Ectodermal cell (in vitro differentiated cells): Measurements from ENCODE around the gene CYP2C18.
"Not testable (repeated sequence)": the region's sequence is repeated elsewhere in the genome, so short reads cannot be mapped to it uniquely, and the experiment has no call there.

ENCODE experiments used
- H3K27ac ChIP-seq: 2 replicates; pipeline ENCODE4 v1.7.0; 2013; ENCODE audit warnings: mild to moderate bottlenecking, low read depth, low read length; ENCODE audit not compliant: insufficient read depth, poor library complexity, severe bottlenecking
- H3K27me3 ChIP-seq: 2 replicates; pipeline ENCODE4 v1.7.0; 2013; ENCODE audit warnings: mild to moderate bottlenecking, low read length; ENCODE audit not compliant: insufficient read depth, control insufficient read depth, poor library complexity, severe bottlenecking
- H3K36me3 ChIP-seq: one replicate; pipeline ENCODE4 v1.7.0; 2013; ENCODE audit warnings: low read length; ENCODE audit not compliant: control insufficient read depth, insufficient read depth
- H3K4me1 ChIP-seq: one replicate; pipeline ENCODE4 v1.7.0; 2013; ENCODE audit warnings: low read length; ENCODE audit not compliant: control insufficient read depth, insufficient read depth
- H3K4me3 ChIP-seq: 2 replicates; pipeline ENCODE4 v1.7.0; 2013; ENCODE audit warnings: low read depth, low read length, control low read depth; ENCODE audit not compliant: insufficient read depth
- H3K9me3 ChIP-seq: 2 replicates; pipeline ENCODE4 v1.7.0; 2013; ENCODE audit warnings: mild to moderate bottlenecking, low read length, moderate library complexity; ENCODE audit not compliant: control insufficient read depth
- WGBS, 2 experiments: methylation state at CpG; one replicate each; pipeline ENCODE4 v1.1.7; 2013; ENCODE audit warnings: missing lambda C conversion rate in 2 of 2; 5-methylcytosine and 5-hydroxymethylcytosine counted together

Gene CYP2C18

DNA sequence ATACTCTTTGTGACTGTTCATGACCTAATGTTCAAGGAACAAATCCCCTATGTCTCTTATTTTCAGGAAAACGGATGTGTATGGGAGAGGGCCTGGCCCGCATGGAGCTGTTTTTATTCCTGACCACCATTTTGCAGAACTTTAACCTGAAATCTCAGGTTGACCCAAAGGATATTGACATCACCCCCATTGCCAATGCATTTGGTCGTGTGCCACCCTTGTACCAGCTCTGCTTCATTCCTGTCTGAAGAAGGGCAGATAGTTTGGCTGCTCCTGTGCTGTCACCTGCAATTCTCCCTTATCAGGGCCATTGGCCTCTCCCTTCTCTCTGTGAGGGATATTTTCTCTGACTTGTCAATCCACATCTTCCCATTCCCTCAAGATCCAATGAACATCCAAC is 51.7 kb downstream of the CYP2C18 start:
- H3K4me3 ChIP-seq: no peak overlapping the region
- WGBS, 2 experiments: 90 to 95% methylated on average over 3 of the region's 3 CpGs
- H3K27ac ChIP-seq: no peak overlapping the region
- H3K27me3 ChIP-seq: no peaks in the 10 kb centered on the region
- H3K36me3 ChIP-seq: no peaks in the 10 kb centered on the region
- no peaks in the 10 kb centered on the region for H3K9me3 ChIP-seq
- H3K4me1 ChIP-seq: no peaks in the 10 kb centered on the region

DNA sequence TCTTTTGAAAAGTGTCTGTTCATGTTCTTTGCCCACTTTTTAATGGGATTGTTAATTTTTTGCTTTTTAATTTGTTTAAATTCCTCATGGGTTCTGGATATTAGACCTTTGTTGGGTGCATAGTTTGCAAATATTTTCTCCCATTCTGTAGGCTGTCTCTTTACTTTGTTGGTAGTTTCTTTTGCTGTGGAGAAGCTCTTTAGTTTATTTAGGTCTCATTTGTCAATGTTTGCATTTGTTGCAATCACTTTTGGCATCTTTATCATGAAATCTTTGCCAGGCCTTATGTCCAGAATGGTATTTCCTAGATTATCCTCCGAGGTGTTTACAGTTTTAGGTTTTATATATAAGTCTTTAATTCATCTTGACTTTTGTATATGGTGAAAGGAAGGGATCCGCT is 55.1 kb downstream of the CYP2C18 start:
- H3K27ac ChIP-seq: no peak overlapping the region
- no peaks in the 10 kb centered on the region for H3K36me3 ChIP-seq
- no peaks in the 10 kb centered on the region for H3K4me1 ChIP-seq
- no peaks in the 10 kb centered on the region for H3K9me3 ChIP-seq
- 92 to 100% methylated on average over 2 of the region's 2 CpGs for WGBS, 2 experiments
- H3K27me3 ChIP-seq: no peaks in the 10 kb centered on the region
- no peak overlapping the region for H3K4me3 ChIP-seq

DNA sequence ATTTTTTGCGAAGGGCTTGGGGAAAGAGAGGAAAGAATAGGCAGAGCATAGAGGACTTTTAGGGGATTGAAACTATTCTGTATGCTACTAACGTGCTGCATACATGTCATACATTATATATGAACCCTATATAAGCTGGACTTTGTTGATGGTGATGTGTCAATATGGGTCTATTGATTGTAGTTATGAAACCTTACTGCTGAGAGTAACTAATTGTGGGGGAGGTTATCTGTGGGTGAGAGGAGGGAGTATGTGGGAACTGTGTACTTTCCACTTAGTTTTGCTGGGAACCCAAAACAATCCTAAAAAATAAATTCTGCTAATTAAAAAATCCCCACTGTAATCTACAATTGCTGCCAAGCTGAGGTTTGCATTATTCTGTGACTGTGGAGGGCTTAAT is 63.6 kb downstream of the CYP2C18 start:
- H3K4me1 ChIP-seq: no peaks in the 10 kb centered on the region
- 100% methylated on average over 1 to 2 of the region's 2 CpGs for WGBS, 2 experiments
- H3K4me3 ChIP-seq: no peak overlapping the region
- no peaks in the 10 kb centered on the region for H3K27me3 ChIP-seq
- no peak overlapping the region for H3K27ac ChIP-seq
- no peaks in the 10 kb centered on the region for H3K9me3 ChIP-seq
- no peaks in the 10 kb centered on the region for H3K36me3 ChIP-seq

DNA sequence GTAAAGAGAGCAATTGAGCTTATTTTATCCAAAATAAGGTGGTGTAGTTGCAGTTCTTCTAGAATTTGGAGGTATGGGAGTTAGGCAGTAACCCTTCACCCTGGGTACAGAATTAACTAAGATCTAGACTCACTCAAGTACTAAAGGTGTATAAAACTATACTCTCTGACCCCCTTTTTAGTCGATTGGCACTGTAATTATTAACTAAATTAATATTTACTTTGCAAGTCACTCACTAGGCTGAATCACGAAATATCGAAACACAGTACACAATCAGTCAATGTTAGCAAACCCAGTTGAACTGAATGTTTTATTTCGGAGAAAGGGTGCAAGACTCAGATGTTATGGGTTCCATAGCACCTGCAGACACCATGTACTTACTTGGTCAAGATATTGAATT is 64.3 kb downstream of the CYP2C18 start:
- Histone ChIP-seq H3K4me3 (no peak overlapping the region), H3K4me1 (no peaks in the 10 kb centered on the region), H3K36me3 (no peaks in the 10 kb centered on the region), H3K9me3 (no peaks in the 10 kb centered on the region), H3K27ac (no peak overlapping the region), H3K27me3 (no peaks in the 10 kb centered on the region)
- 92 to 97% methylated on average over 4 of the region's 4 CpGs for WGBS, 2 experiments

DNA sequence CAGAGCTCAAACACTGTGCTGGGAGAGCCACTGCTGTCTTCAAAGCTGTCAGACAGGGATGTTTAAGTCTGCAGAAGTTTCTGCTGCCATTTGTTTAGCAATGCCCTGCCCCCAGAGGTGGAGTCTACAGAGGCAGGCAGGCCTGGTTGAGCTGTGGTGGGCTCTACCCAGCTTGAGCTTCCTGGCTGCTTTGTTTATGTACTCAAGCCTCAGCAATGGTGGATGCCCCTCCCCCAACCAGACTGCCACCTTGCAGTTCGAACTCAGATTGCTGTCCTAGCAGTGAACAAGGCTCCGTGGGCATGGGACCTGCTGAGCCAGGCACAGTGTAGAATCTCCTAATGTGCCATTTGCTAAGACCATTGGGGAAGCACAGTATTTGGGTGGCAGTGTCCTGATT is 74.4 kb downstream of the CYP2C18 start:
- WGBS, 2 experiments: 79 to 82% methylated on average over 2 of the region's 2 CpGs
- H3K27ac ChIP-seq: no peak overlapping the region
- no peaks in the 10 kb centered on the region for H3K9me3 ChIP-seq
- no peak overlapping the region for H3K4me3 ChIP-seq
- H3K4me1 ChIP-seq: no peaks in the 10 kb centered on the region
- H3K36me3 ChIP-seq: no peaks in the 10 kb centered on the region
- no peaks in the 10 kb centered on the region for H3K27me3 ChIP-seq

DNA sequence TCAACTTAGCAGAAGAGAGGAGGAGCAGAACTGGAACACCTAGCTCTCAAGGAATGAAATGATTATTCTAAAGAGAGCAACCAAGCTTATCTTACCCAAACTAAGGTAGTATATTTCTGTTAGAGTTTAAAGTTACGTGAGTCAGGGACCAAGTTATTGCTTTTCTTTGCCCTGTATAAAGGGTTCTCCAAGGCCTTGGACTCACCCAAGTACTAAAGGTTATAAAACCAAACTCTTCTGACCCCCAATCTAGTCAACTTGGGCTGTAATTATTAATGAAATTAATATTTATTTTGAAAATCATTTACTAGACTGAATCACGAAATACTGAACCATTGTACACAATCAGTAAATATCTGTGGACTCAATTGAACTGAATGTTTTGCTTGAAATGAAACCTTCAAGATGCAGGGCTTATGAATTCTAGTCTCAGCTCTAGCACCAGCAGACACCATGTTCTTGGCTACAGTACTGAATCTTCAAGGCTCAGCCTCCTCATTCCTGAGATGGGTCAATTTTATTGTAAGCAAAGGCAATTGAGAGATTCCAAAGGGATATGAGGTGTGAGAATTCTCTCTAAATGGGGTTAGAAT is 77.2 kb downstream of the CYP2C18 start:
- Histone ChIP-seq H3K36me3 (no peaks in the 10 kb centered on the region), H3K4me3 (no peak overlapping the region), H3K27me3 (no peaks in the 10 kb centered on the region), H3K4me1 (no peaks in the 10 kb centered on the region), H3K9me3 (no peaks in the 10 kb centered on the region), H3K27ac (no peak overlapping the region)
- 80 to 100% methylated on average over 2 of the region's 2 CpGs for WGBS, 2 experiments

DNA sequence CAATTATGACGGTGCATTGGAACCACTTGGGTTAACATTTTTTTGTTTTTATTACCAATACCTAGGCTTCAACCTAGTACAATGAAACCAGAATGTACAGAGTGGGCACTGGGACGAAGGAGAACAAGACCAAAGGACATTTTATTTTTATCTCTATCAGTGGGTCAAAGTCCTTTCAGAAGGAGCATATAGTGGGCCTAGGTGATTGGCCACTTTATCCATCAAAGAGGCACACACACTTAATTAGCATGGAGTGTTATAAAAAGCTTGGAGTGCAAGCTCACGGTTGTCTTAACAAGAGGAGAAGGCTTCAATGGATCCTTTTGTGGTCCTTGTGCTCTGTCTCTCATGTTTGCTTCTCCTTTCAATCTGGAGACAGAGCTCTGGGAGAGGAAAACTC is 78.9 kb downstream of the CYP2C18 start, which contains the start of gene CYP2C19:
CYP2C19 (plus strand) TSS at position 289 of the 400 bp plus-strand sequence; CDS start at position 314, 25 bp downstream.
- no peak within 1 kb of the TSS for H3K4me3 ChIP-seq
- no peaks in the 10 kb centered on the region for H3K36me3 ChIP-seq
- WGBS, 2 experiments: 93 to 100% methylated on average over 3 of the region's 3 CpGs

DNA sequence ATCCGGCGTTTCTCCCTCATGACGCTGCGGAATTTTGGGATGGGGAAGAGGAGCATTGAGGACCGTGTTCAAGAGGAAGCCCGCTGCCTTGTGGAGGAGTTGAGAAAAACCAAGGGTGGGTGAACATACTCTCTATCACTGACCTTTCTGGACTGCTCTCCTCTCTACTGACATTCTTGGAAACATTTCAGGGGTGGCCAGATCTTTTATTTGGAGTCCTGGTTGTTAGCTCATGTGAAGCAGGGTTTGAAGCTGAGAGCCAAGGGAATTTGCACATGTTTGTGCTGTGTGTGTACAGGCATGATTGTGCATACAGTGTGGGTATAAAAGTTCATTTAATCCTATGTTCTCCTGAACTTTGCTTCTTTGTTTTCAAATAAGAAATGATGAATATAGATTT is 91.9 kb downstream of the CYP2C18 start:
- H3K36me3 ChIP-seq, H3K4me1 ChIP-seq, H3K27ac ChIP-seq, H3K9me3 ChIP-seq, H3K4me3 ChIP-seq, H3K27me3 ChIP-seq: not testable (repeated sequence)
- 80 to 96% methylated on average over 6 of the region's 6 CpGs for WGBS, 2 experiments

More for the DNA sequence above, 78.9 kb downstream of the CYP2C18 start, which contains the start of gene CYP2C19:
- Histone ChIP-seq H3K4me1 (no peaks in the 10 kb centered on the region), H3K27me3 (no peaks in the 10 kb centered on the region), H3K9me3 (no peaks in the 10 kb centered on the region), H3K27ac (no peak within 1 kb of the TSS)

DNA sequence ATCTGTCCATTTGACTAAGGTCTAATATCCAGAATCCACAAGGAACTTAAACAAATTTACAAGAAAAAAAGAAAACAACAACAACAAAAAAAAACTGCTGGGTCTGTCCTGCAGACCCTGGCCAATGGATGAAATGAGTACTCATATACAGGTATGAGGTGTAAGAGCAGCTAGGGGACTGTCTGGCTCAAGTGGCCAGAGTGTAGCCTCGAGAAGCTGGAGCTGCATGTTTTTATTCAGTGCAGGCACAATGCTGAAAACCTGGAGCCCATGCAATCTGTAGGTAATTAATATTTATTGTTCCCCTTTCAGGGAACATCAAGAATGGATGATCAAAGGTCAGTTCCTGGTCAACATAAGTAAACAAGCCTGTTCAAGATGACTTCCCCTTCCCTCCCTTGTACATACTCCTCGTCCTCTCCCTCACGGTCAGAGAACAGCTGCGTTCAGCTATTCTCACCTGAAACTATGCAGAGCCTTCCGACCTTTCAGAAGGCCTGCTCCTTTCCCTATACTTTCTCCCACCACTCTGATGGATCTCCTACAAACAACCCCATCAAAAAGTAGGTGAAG is 94.4 kb downstream of the CYP2C18 start:
- Histone ChIP-seq H3K27ac (no peak overlapping the region), H3K36me3 (no peaks in the 10 kb centered on the region), H3K4me1 (no peaks in the 10 kb centered on the region), H3K9me3 (no peaks in the 10 kb centered on the region), H3K27me3 (no peaks in the 10 kb centered on the region), H3K4me3 (no peak overlapping the region)
- WGBS, 2 experiments: 91 to 92% methylated on average over 5 of the region's 5 CpGs

DNA sequence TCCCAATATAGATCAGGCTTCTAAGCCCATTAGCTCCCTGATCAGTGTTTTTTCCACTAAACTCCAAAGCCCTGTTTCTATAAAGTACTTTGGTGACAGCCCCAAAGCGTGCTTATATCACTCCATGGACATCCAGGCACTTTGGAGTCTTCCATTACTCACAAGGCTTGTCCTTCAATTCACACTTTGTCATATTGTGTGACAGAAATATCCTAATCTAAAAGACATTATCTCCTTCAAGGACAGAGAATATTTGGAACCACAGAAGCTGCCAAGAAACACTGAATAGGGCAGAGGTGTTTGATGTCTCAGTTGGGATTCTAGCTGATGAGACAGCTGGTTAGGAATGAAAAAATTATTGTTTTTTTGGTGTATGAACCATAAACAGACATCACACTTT is 97.3 kb downstream of the CYP2C18 start:
- Histone ChIP-seq H3K9me3 (no peaks in the 10 kb centered on the region), H3K27me3 (no peaks in the 10 kb centered on the region), H3K27ac (no peak overlapping the region), H3K36me3 (no peaks in the 10 kb centered on the region), H3K4me3 (no peak overlapping the region), H3K4me1 (no peaks in the 10 kb centered on the region)
- WGBS, 2 experiments: 81 to 96% methylated on average over 1 of the region's 1 CpG
